ENCODE data around the gene TMEM229B.

Gene TMEM229B

GRCh38 chr14:67514650-67515385 lies 26.3 kb upstream of the TMEM229B start:
- peak; percentile 79 for DNase-seq (ENCODE audit: low spot score)
- no peak for TF ChIP-seq CTCF (IDR thresholded peaks at IDR 0.05; ENCODE audit: extremely low read depth, missing control alignments)

GRCh38 chr14:67514203-67514607 lies 25.7 kb upstream of the TMEM229B start:
- DNase-seq (ENCODE audit: low spot score), result no peak
- TF ChIP-seq CTCF (IDR thresholded peaks at IDR 0.05; ENCODE audit: extremely low read depth, missing control alignments), result no peak

- TF ChIP-seq CTCF (IDR thresholded peaks at IDR 0.05; ENCODE audit: extremely low read depth, missing control alignments), result no peak
- no peak for DNase-seq (ENCODE audit: low spot score)
Measured at GRCh38 chr14:67513631-67514108, 25.1 kb upstream of the TMEM229B start.

- no peak for TF ChIP-seq CTCF (IDR thresholded peaks at IDR 0.05; ENCODE audit: extremely low read depth, missing control alignments)
- DNase-seq (ENCODE audit: low spot score), result no peak
Measured at GRCh38 chr14:67512463-67513310, 24.2 kb upstream of the TMEM229B start.

- no peak for DNase-seq (ENCODE audit: low spot score)
Measured at GRCh38 chr14:67510836-67511235, 22.3 kb upstream of the TMEM229B start.

GRCh38 chr14:67510121-67510520 lies 21.6 kb upstream of the TMEM229B start:
- no peak for DNase-seq (ENCODE audit: low spot score)
- no peak for TF ChIP-seq CTCF (IDR thresholded peaks at IDR 0.05; ENCODE audit: extremely low read depth, missing control alignments)

More at GRCh38 chr14:67510836-67511235, 22.3 kb upstream of the TMEM229B start:
- TF ChIP-seq CTCF (IDR thresholded peaks at IDR 0.05; ENCODE audit: extremely low read depth, missing control alignments), result no peak

- no peak for DNase-seq (ENCODE audit: low spot score)
Measured at GRCh38 chr14:67508956-67509355, 20.4 kb upstream of the TMEM229B start.

More at GRCh38 chr14:67508956-67509355, 20.4 kb upstream of the TMEM229B start:
- no peak for TF ChIP-seq CTCF (IDR thresholded peaks at IDR 0.05; ENCODE audit: extremely low read depth, missing control alignments)

Data from GM20000 (cell line).